GM12878 (cell line): ENCODE data around the gene SFI1. TPM values are rescaled to one million over a fixed set of nuclear protein-coding genes. Genes with fewer than 3 reads are reported as not detected.

ENCODE experiments used
- ATAC-seq: fragments of 200-7000 bp; cut with Tn5 transposase; 3 replicates; pipeline ENCODE4 v1.9.1; 2020; ENCODE audit warnings: mild to moderate bottlenecking, moderate library complexity
- BruUV-seq: library from RNA; stranded (reverse); fragments of 400-500 nt; replicated peaks from 2 replicates; lab custom pipeline; 2021; lab: Mats Ljungman, UMichigan
- CTCF ChIA-PET: fragments of 300-600 bp; sonication (Branson Sonifier 250); formaldehyde crosslinking; extraction: SDS; loops from one replicate; lab custom pipeline; 2021; ENCODE audit warnings: inconsistent platforms; lab: Yijun Ruan, JAX
- POLR2A ChIA-PET: fragments of 350-600 bp; formaldehyde crosslinking; extraction: SDS; loops from one replicate; lab custom pipeline; 2021; ENCODE audit warnings: inconsistent platforms; lab: Charles Lee
- RAD21 ChIA-PET: fragments of 300-600 bp; sonication (Branson Sonifier 250); formaldehyde crosslinking; loops from one replicate; lab custom pipeline; 2023; ENCODE audit warnings: antibody characterized with exemption; ENCODE audit not compliant: unreplicated experiment; lab: Charles Lee
- SMC1A ChIA-PET: fragments of 300-600 bp; sonication (Branson Sonifier 250); formaldehyde crosslinking; loops from one replicate; lab custom pipeline; 2023; ENCODE audit not compliant: unreplicated experiment, uncharacterized antibody; lab: Charles Lee
- DNase-seq: peaks from one replicate; pipeline ENCODE4 v3.0.0-alpha.2; 2011; ENCODE audit warnings: low read depth, low spot score
- FAIRE-seq: peaks from 3 replicates; lab custom pipeline; 2011; peaks lifted over from hg19 to GRCh38; lab: Jason Lieb, UNC
- H2AFZ ChIP-seq: 2 replicates; pipeline ENCODE4 v1.6.0; 2011; ENCODE audit warnings: low read depth, low read length, control low read depth; ENCODE audit not compliant: control insufficient read depth
- H3K27ac ChIP-seq: 2 replicates; pipeline ENCODE4 v1.5.1; 2011; ENCODE audit warnings: control low read depth; ENCODE audit not compliant: control insufficient read depth, insufficient read depth
- H3K27me3 ChIP-seq, 2 experiments: replicated peaks in 1 of 2; 2 replicates each; pipeline versions ENCODE4 v1.6.0 to v1.6.1; 2011; ENCODE audit warnings: low read length in 1 of 2; ENCODE audit not compliant: control insufficient read depth in 2 of 2, insufficient read depth in 2 of 2
- H3K36me3 ChIP-seq, 2 experiments: 2 replicates each; pipeline ENCODE4 v1.5.1; 2011; ENCODE audit warnings: low read length in 1 of 2; ENCODE audit not compliant: control insufficient read depth in 2 of 2, insufficient read depth in 2 of 2
- H3K4me1 ChIP-seq: 2 replicates; pipeline ENCODE4 v1.6.1; 2011; ENCODE audit warnings: mild to moderate bottlenecking, low read length, moderate library complexity, mixed read lengths; ENCODE audit not compliant: control insufficient read depth, insufficient read depth
- H3K4me2 ChIP-seq: 2 replicates; pipeline ENCODE4 v1.6.0; 2011; ENCODE audit warnings: control low read depth; ENCODE audit not compliant: control insufficient read depth, insufficient read depth
- H3K4me3 ChIP-seq: fragments of 200-600 bp; sonication (generic); 2 replicates; pipeline ENCODE4 v1.5.1; 2016
- H3K79me2 ChIP-seq: 2 replicates; pipeline ENCODE4 v1.6.0; 2011; ENCODE audit warnings: low read length; ENCODE audit not compliant: control insufficient read depth, insufficient read depth
- H3K9ac ChIP-seq: 2 replicates; pipeline ENCODE4 v1.8.0; 2011; ENCODE audit warnings: low read length, control low read depth, mixed read lengths; ENCODE audit not compliant: control insufficient read depth, insufficient read depth
- H3K9me3 ChIP-seq: replicated peaks from 3 replicates; pipeline ENCODE4 v1.5.1; 2011; ENCODE audit warnings: mild to moderate bottlenecking, low read length; ENCODE audit not compliant: control insufficient read depth, insufficient read depth
- H4K20me1 ChIP-seq: 2 replicates; pipeline ENCODE4 v1.6.0; 2011; ENCODE audit not compliant: control insufficient read depth, insufficient read depth
- CBFB ChIP-seq: IDR thresholded peaks from 2 replicates; pipeline ENCODE4 v1.6.1; 2016; ENCODE audit warnings: antibody characterized with exemption, low read depth
- CEBPB ChIP-seq, 2 experiments: fragments of 150-350 bp in 1 of 2; IDR thresholded peaks; 2 replicates each; pipeline ENCODE4 v1.6.1; 2012 to 2014; ENCODE audit warnings: low read depth in 2 of 2, low read length in 2 of 2, borderline replicate concordance in 1 of 2, inconsistent platforms in 1 of 2
- CEBPZ ChIP-seq: fragments of 150-350 bp; IDR thresholded peaks from 2 replicates; pipeline ENCODE4 v1.6.1; 2016; ENCODE audit warnings: low read depth, low read length
- CHD4 ChIP-seq: fragments of 200-600 bp; sonication (generic); IDR thresholded peaks from 2 replicates; pipeline ENCODE4 v1.6.1; 2016; ENCODE audit warnings: mild to moderate bottlenecking
- EED ChIP-seq: sonication (generic); IDR thresholded peaks from 2 replicates; pipeline ENCODE4 v1.6.1; 2016; ENCODE audit warnings: antibody characterized with exemption, low read depth
- ESRRA ChIP-seq: IDR thresholded peaks from 2 replicates; pipeline ENCODE4 v1.6.1; 2012; ENCODE audit warnings: mild to moderate bottlenecking, low read length, improper control_type of control experiment
- IRF3 ChIP-seq: fragments of 450-650 bp; IDR thresholded peaks from 2 replicates; pipeline ENCODE4 v1.6.1; 2014; ENCODE audit warnings: mild to moderate bottlenecking
- LARP7 ChIP-seq: fragments of 450-650 bp; IDR thresholded peaks from 2 replicates; pipeline ENCODE4 v1.6.1; 2017; ENCODE audit warnings: mild to moderate bottlenecking
- MEF2B ChIP-seq: fragments of 450-650 bp; IDR thresholded peaks from 2 replicates; pipeline ENCODE4 v1.6.1; 2018; ENCODE audit warnings: mild to moderate bottlenecking, moderate library complexity; ENCODE audit not compliant: partially characterized antibody, poor library complexity, severe bottlenecking
- POLR2AphosphoS2 ChIP-seq: IDR thresholded peaks from 2 replicates; pipeline ENCODE4 v1.6.1; 2011; ENCODE audit warnings: low read depth, mild to moderate bottlenecking, low read length, improper control_type of control experiment, moderate library complexity
- RCOR1 ChIP-seq: conservative IDR thresholded peaks from 2 replicates; pipeline ENCODE4 v1.6.1; 2012; ENCODE audit warnings: low read depth, low read length, improper control_type of control experiment
- SMAD1 ChIP-seq: fragments of 450-650 bp; IDR thresholded peaks from 2 replicates; pipeline ENCODE4 v1.6.1; 2018; ENCODE audit warnings: mild to moderate bottlenecking, low read depth; ENCODE audit not compliant: partially characterized antibody
- SMARCA5 ChIP-seq: fragments of 450-650 bp; IDR thresholded peaks from 2 replicates; pipeline ENCODE4 v1.6.1; 2017; ENCODE audit warnings: mild to moderate bottlenecking
- STAT1 ChIP-seq: fragments of 450-650 bp; conservative IDR thresholded peaks from 2 replicates; pipeline ENCODE4 v1.6.1; 2014; ENCODE audit warnings: antibody characterized with exemption, mild to moderate bottlenecking
- USF1 ChIP-seq: IDR thresholded peaks from 2 replicates; pipeline ENCODE4 v1.6.1; 2011; ENCODE audit warnings: borderline replicate concordance, low read depth, mild to moderate bottlenecking, moderate library complexity, mixed read lengths, low read length; ENCODE audit not compliant: insufficient read depth; ENCODE audit errors: extremely low read length
- ZNF207 ChIP-seq: fragments of 450-650 bp; IDR thresholded peaks from 2 replicates; pipeline ENCODE4 v1.6.1; 2014; ENCODE audit warnings: antibody characterized with exemption, mild to moderate bottlenecking, borderline replicate concordance
- ZSCAN29 ChIP-seq: fragments of 450-650 bp; IDR thresholded peaks from 2 replicates; pipeline ENCODE4 v1.6.1; 2017; ENCODE audit warnings: mild to moderate bottlenecking, moderate library complexity
- WGBS: methylation state at CpG from one replicate; pipeline ENCODE4 v1.1.6; 2016; ENCODE audit warnings: low lambda C conversion rate; ENCODE audit not compliant: insufficient replicate concordance, insufficient coverage; ENCODE audit errors: missing lambda C conversion rate; 5-methylcytosine and 5-hydroxymethylcytosine counted together
- in situ Hi-C: fragments of 300-500 bp; cut with MboI; formaldehyde crosslinking; loops from 9 replicates; pipeline ENCODE4 v1.14.3; 2018; ENCODE audit warnings: mixed read lengths
- intact Hi-C: fragments of 100-400 bp; cut with micrococcal nuclease; formaldehyde crosslinking; loops from one replicate; pipeline ENCODE4 v1.14.2; 2022; ENCODE audit not compliant: unreplicated experiment
- polyA plus RNA-seq, 11 experiments: library from polyadenylated mRNA; depleted of rRNA in 4 of 11; unstranded in 6 of 11; stranded (reverse) in 5 of 11; fragments of >200 nt; fragmentation: Nextera tagmentation in 4 of 11; fragmentation: Illumina TruSeq in 1 of 11; extraction: Ambion mirVana in 4 of 11; extraction: Trizol in 1 of 11; gene quantifications; 1 replicate in 1 of 11; 2 replicates in 10 of 11; pipeline versions ENCODE4 v1.2.1 to v1.2.3, GENCODE V29; 2011 to 2016; ENCODE audit warnings: inconsistent platforms in 2 of 11, missing spikeins in 2 of 11, low read depth in 1 of 11
- total RNA-seq, 4 experiments: library from RNA; depleted of rRNA in 3 of 4; stranded (reverse); fragments of >200 nt in 3 of 4; fragmentation: Illumina TruSeq in 1 of 4; extraction: Trizol in 1 of 4; gene quantifications; 2 replicates each; pipeline versions ENCODE4 v1.2.1 to v1.2.3, GENCODE V29; 2013 to 2021

SFI1 gene
- total and polyA plus RNA-seq, 10 of the 15 experiments (the other 5 are each of a cell fraction or from before 2014, with no cell fraction given) = 6.3 to 70.1 (median 30.4) TPM

GRCh38 chr22:31578171-31578570 is 81.8 kb downstream of the SFI1 start:
- Histone ChIP-seq H3K79me2 (no peaks in the 10 kb centered on the region), H3K4me2 (no peak overlapping the region), H2AFZ (no peak overlapping the region), H3K9me3 (no peaks in the 10 kb centered on the region), H3K4me1 (0 out of 2 replicates have a peak, but pooled peaks cover 3% of the 10 kb centered on the region), H4K20me1 (no peaks in the 10 kb centered on the region), H3K36me3 (peaks cover 11 to 12% of the 10 kb centered on the region in 2 experiments; a peak in 3 of 4 replicates), H3K27ac (no peak overlapping the region), H3K9ac (no peak overlapping the region), H3K4me3 (no peak overlapping the region), H3K27me3 (no peaks in the 10 kb centered on the region)
- TF ChIP-seq LARP7 (no peak), POLR2AphosphoS2 (no peak), CBFB (no peak), RCOR1 (no peak), ZSCAN29 (no peak), SMARCA5 (no peak), SMAD1 (no peak), MEF2B (no peak), EED (no peak), ESRRA (no peak), CEBPB (IDR thresholded peaks at IDR 0.05; ENCODE audit: borderline replicate concordance in 1 of 2, low read depth in 2 of 2, low read length in 2 of 2) (no peak), USF1 (no peak), CEBPZ (no peak), CHD4 (no peak), IRF3 (no peak), ZNF207 (no peak), STAT1 (no peak)
- intact Hi-C loops = no loop called here
- no TSS peak for BruUV-seq
- no peak for DNase-seq
- no peak for ATAC-seq
- ChIA-PET POLR2A (interaction anchor here (1.0 kb wide), 1 partner anchor 53 kb away, joined by 3 read pairs; no protein-coding TSS in a partner anchor), CTCF (interaction anchor here (0.6 to 1.0 kb wide), 2 partner anchors 17 to 401 kb away, joined by 3 read pairs; no protein-coding TSS in a partner anchor), SMC1A (interaction anchor here (0.6 kb wide), 1 partner anchor 11 kb away, joined by 4 read pairs; no protein-coding TSS in a partner anchor), RAD21 (interaction anchor here (0.8 kb wide), 1 partner anchor 126 kb away, joined by 3 read pairs; no protein-coding TSS in a partner anchor)
- no peak for FAIRE-seq
- WGBS = 95% methylated on average over 5 of the region's 5 CpGs
- in situ Hi-C loops = no loop called here
